ENCODE measurements around the gene NOS2. TPM values are rescaled to one million over a fixed set of nuclear protein-coding genes. Genes with fewer than 3 reads are reported as not detected.
"Not testable (repeated sequence)": the region's sequence is repeated elsewhere in the genome, so short reads cannot be mapped to it uniquely, and the experiment has no call there.

Gene NOS2
- 1 to 10 TPM in 2 of 6 donors, under 1 TPM in 3, not detected in 1; 0.29 to 1.7 (median 0.78) TPM for total RNA-seq

DNA sequence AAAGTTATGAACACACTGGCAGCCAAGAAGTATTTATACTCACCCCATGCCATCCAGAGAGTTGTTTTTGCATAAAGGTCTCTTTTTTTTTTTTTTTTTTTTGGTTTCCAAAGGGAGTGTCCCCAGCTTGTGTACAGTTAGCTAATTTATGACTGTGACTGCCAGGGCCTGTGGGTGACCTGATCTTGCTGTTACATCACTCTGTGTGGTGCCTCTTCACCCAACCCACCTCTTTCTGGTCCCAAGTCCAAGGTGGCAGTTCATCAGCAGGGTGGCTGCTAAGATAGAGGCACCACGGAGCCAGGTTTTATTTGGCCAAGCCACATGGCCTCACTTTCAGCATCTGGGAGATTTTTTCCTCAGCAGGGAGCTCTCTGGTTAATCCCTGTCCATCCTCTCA is at the start of gene NOS2:
NOS2 (minus strand) TSS at position 8 of the 400 bp plus-strand sequence. CDS start 1,720 bp downstream, outside the sequence.
- H3K4me1 ChIP-seq: peaks cover 0 to 4% (median 0%) of the 10 kb centered on the region in 4 donors
- DNase-seq: no peak
- H3K9me3 ChIP-seq: no peaks in the 10 kb centered on the region
- no peak within 1 kb of the TSS for H3K4me3 ChIP-seq
- H3K27me3 ChIP-seq: no peaks in the 10 kb centered on the region
- no peak within 1 kb of the TSS for H3K27ac ChIP-seq
- TF ChIP-seq, protein P1, sequence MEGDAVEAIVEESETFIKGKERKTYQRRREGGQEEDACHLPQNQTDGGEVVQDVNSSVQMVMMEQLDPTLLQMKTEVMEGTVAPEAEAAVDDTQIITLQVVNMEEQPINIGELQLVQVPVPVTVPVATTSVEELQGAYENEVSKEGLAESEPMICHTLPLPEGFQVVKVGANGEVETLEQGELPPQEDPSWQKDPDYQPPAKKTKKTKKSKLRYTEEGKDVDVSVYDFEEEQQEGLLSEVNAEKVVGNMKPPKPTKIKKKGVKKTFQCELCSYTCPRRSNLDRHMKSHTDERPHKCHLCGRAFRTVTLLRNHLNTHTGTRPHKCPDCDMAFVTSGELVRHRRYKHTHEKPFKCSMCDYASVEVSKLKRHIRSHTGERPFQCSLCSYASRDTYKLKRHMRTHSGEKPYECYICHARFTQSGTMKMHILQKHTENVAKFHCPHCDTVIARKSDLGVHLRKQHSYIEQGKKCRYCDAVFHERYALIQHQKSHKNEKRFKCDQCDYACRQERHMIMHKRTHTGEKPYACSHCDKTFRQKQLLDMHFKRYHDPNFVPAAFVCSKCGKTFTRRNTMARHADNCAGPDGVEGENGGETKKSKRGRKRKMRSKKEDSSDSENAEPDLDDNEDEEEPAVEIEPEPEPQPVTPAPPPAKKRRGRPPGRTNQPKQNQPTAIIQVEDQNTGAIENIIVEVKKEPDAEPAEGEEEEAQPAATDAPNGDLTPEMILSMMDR (IDR thresholded peaks at IDR 0.05): no peak
- TF ChIP-seq POLR2AphosphoS5 (IDR thresholded peaks at IDR 0.05): no peak
- no peak for TF ChIP-seq EP300 (IDR thresholded peaks at IDR 0.05)
- TF ChIP-seq POLR2A (IDR thresholded peaks at IDR 0.05): no peak
- WGBS, 2 donors: 50 to 77% methylated on average over 1 of the region's 1 CpG
- ATAC-seq (ENCODE audit: low FRiP score in 2 of 2): no peak
- no peaks in the 10 kb centered on the region for H3K36me3 ChIP-seq

DNA sequence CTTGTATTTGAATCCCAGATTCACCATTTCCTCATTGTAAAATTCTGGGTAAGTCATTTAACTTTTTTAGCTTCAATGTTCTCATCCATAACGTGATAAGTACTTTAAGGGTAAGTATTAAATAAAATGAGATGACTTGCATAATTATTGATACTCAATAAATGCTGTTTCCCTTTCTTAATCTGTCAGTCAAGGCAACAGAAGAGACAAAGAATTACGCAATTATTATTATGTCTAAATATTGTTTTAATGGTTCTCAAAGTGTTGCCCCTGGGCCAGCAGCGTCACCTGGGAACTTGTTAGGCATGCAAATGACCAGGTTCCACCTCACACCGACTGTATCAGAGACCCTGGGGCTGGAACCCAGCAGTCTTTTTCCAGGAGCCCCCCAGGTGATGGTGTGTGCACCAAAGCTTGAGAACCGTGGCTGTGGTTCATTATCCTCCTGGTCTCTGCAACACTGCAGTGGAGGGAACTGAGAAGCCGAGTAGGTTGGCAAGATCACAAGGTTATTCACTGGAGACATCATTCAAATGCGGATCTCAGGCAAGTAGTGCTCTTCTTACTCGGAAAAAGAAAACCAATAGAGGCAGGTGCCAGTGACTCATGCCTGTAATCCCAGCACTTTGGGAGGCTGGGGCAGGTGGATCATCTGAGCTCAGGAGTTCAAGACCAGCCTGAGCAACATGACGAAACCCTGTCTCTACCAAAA is 49.3 kb upstream of the NOS2 start:
- no peak for ATAC-seq (ENCODE audit: low FRiP score in 2 of 2)
- Histone ChIP-seq H3K4me3 (no peak overlapping the region), H3K9me3 (no peaks in the 10 kb centered on the region), H3K27ac (no peak overlapping the region), H3K27me3 (no peaks in the 10 kb centered on the region), H3K36me3 (no peaks in the 10 kb centered on the region), H3K4me1 (peaks cover 0 to 4% (median 0%) of the 10 kb centered on the region in 4 donors)
- 83 to 89% methylated on average over 8 to 9 of the region's 9 CpGs for WGBS, 2 donors
- no peak for DNase-seq
- TF ChIP-seq POLR2A (IDR thresholded peaks at IDR 0.05) (no peak), POLR2AphosphoS5 (IDR thresholded peaks at IDR 0.05) (no peak), EP300 (IDR thresholded peaks at IDR 0.05) (no peak)
- TF ChIP-seq, protein P1 (IDR thresholded peaks at IDR 0.05): no peak

- DNase-seq: no peak
- no peak overlapping the region for H3K27ac ChIP-seq
- no peaks in the 10 kb centered on the region for H3K9me3 ChIP-seq
- H3K36me3 ChIP-seq: no peaks in the 10 kb centered on the region
- no peak overlapping the region for H3K4me3 ChIP-seq
- TF ChIP-seq POLR2AphosphoS5 (IDR thresholded peaks at IDR 0.05) (no peak), EP300 (IDR thresholded peaks at IDR 0.05) (no peak), POLR2A (IDR thresholded peaks at IDR 0.05) (no peak)
- TF ChIP-seq, protein P1 (IDR thresholded peaks at IDR 0.05): no peak
- WGBS, 2 donors: 82 to 86% methylated on average over 3 of the region's 3 CpGs
- peaks cover 0 to 4% (median 0%) of the 10 kb centered on the region in 4 donors for H3K4me1 ChIP-seq
- no peak for ATAC-seq (ENCODE audit: low FRiP score in 2 of 2)
- H3K27me3 ChIP-seq: no peaks in the 10 kb centered on the region
These were observed 48.6 kb upstream of the NOS2 start for GRCh38 chr17:27848931-27849330.

DNA sequence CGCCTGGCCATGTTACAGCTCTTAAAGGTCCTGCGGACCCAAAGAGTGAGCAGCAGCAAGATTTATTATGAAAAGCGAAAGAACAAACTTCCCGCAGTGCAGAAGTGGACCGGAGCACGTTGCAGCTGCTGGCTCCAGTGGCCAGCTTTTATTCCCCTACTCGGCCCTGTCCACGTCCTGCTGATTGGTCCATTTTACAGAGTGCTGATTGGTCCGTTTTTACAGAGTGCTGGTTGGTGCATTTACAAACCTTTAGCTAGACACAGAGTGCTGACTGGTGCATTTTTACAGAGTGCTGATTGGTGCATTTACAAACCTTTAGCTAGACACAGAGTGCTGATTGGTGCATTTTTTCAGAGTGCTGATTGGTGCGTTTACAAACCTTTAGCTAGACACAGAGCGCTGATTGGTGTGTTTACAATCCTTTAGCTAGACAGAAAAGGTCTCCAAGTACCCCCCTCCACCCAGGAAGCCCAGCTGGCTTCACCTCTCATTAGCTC is 46.5 kb upstream of the NOS2 start:
- not testable (repeated sequence) for DNase-seq; H3K9me3 ChIP-seq; H3K36me3 ChIP-seq; H3K4me1 ChIP-seq; H3K27me3 ChIP-seq; H3K27ac ChIP-seq; ATAC-seq (ENCODE audit: low FRiP score in 2 of 2); H3K4me3 ChIP-seq
- WGBS, 2 donors: 86 to 95% methylated on average over 11 of the region's 11 CpGs

DNA sequence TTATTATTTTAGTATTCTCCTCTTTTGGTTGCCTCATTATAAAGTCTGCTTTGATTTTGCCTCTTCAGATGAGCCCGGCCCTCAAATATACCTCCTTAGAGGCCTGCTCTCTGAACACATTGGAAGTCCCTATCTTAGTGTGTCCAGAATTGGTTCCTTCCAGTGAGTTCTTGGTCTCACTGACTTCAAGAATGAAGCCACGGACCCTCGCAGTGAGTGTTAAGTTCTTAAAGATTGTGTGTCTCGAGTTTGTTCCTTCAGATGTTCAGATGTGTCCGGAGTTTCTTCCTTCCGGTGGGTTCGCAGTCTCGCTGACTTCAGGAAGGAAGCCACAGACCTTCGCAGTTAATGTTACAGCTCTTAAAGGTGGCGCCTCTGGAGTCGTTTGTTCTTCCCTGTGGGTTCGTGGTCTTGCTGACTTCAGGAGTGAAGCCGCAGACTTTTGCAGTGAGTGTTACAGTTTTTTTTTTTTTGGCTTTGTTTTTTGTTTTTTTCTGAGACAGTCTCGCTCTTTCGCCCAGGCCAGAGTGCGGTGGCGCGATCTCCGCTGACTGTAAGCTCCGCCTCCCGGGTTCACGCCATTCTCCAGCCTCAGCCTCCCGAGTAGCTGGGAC is 45.8 kb upstream of the NOS2 start:
- Histone ChIP-seq H3K27me3 (no peaks in the 10 kb centered on the region), H3K9me3 (no peaks in the 10 kb centered on the region), H3K4me3 (peak overlapping the region in 1 of 4 donors; percentile 1), H3K36me3 (no peaks in the 10 kb centered on the region), H3K27ac (no peak overlapping the region), H3K4me1 (no peaks in the 10 kb centered on the region)
- 51 to 69% methylated on average over 23 of the region's 23 CpGs for WGBS, 2 donors
- TF ChIP-seq, protein P1 (IDR thresholded peaks at IDR 0.05): no peak
- TF ChIP-seq EP300 (IDR thresholded peaks at IDR 0.05) (no peak), POLR2AphosphoS5 (IDR thresholded peaks at IDR 0.05) (no peak), POLR2A (IDR thresholded peaks at IDR 0.05) (no peak)
- DNase-seq (peak in 1 of 2 donors; percentile 28), ATAC-seq (ENCODE audit: low FRiP score in 2 of 2) (no peak)

Measured in upper lobe of left lung (tissue), 6 donors.